GM12891 (cell line): ENCODE data around the gene VSIG10.

Experiments used
- POLR2A ChIP-seq: IDR thresholded peaks from 2 replicates; pipeline ENCODE4 v1.6.1; 2011; ENCODE audit warnings: low read depth, low read length, control low read depth
- POLR2AphosphoS5 ChIP-seq: IDR thresholded peaks from 2 replicates; pipeline ENCODE4 v1.6.1; 2011; ENCODE audit warnings: low read depth, low read length, control low read depth
- TAF1 ChIP-seq: IDR thresholded peaks from 2 replicates; pipeline ENCODE4 v1.6.1; 2011; ENCODE audit warnings: low read depth, low read length, control low read depth

- TF ChIP-seq POLR2AphosphoS5, result no peak
- no peak; the same call in 1 of the 2 replicates for TF ChIP-seq POLR2A
- no peak for TF ChIP-seq TAF1
These were observed 70.5 kb downstream of the VSIG10 start for GRCh38 chr12:118033323-118033722.
